Suprapubic skin (tissue), 4 donors: ENCODE measurements around the gene PHF8.

Experiments used
- CTCF ChIP-seq, 2 donors: fragments of 200-600 bp in 1 of 2; fragments of 450-650 bp in 1 of 2; sonication (generic) in 1 of 2; IDR thresholded peaks; one replicate each; pipeline ENCODE4 v1.5.1; 2016 to 2019; ENCODE audit warnings: antibody characterized with exemption in 2 of 2, mild to moderate bottlenecking in 1 of 2, moderate library complexity in 1 of 2
- EP300 ChIP-seq: sonication (generic); formaldehyde crosslinking; IDR thresholded peaks from one replicate; pipeline ENCODE4 v1.6.1; 2017; ENCODE audit warnings: antibody characterized with exemption
- POLR2A ChIP-seq, 2 donors: fragments of 450-650 bp; IDR thresholded peaks; one replicate each; pipeline ENCODE4 v1.6.1; 2017; ENCODE audit warnings: antibody characterized with exemption in 2 of 2, mild to moderate bottlenecking in 2 of 2, moderate library complexity in 2 of 2
- POLR2AphosphoS5 ChIP-seq, 3 donors: sonication (generic); formaldehyde crosslinking; IDR thresholded peaks; one replicate each; pipeline ENCODE4 v1.6.1; 2017; ENCODE audit warnings: antibody characterized with exemption in 3 of 3

GRCh38 chrX:54044877-54045338, 635 bp upstream of the PHF8 start:
- TF ChIP-seq CTCF (IDR thresholded peaks at IDR 0.05) = no peak
- TF ChIP-seq EP300 = no peak
- TF ChIP-seq POLR2A (IDR thresholded peaks at IDR 0.05) = no peak
- no peak for TF ChIP-seq POLR2AphosphoS5 (IDR thresholded peaks at IDR 0.05)
